ENCODE measurements around the gene GRIN1.
"Not testable (repeated sequence)": the region's sequence is repeated elsewhere in the genome, so short reads cannot be mapped to it uniquely, and the experiment has no call there.

Gene GRIN1

DNA sequence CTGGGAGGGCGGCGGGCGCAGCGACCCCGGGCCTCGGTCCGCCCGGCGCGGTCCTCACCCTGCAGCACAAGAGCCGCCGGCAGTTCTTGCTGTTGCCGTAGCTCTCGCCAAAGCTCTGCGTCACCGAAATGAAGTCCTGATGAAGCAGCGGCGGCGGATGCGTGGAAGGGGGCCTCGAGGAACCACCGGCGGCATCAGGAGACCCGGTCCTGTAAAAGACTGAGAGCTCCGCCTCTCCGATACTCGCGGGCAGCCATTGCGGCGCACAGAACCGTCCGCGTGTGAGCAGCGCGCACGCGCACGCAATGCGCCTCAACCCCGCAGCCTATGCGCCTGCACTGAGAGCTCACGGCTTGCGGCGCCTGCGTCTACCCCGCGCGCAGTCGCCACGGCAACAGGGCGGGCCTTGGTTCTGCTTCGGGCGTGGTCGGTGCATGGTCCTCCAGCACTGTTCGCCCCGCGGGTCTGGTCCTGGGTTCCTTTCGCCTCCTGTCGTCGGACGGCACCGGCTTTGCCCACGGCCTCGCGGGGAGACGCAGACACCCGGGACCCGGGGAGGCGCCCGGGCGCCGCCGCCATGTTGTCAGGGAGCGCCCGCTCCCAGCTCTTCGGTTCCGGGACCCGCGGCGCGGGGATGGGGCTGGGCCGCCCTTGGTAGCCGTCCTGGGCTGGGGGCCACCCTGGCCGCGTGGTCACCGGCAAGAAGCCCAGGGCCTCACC, 9.3 kb upstream of the GRIN1 start:
- DNase-seq = peak; percentile 64

DNA sequence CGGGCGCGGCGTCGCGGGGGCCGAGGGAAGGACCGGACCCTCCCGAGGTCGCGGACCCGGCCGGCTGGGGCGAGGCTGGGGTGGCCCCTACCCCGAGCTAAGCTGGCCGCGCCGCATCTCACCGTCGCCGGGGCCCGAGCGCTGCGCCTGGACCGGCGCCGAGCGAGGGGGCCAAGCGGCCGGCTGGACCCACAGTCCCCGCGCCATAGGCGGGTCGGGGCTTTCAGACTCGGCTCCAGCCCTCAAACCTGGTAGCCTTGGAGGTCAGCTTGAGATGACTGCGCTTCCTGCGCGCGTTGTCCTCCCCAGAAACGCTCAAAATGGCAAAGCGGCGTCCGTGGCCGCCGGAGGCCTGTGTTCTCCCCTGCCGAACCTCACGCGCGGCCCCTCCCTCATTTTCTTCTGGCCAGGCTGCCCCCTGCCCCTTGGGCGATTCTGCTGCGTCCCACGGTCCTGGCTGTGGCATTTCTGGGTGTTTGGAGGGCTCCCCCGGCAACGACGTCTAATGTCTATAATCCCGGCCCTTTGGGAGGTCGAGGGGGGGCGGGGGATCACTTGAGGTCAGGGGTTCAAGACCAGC, 8.7 kb upstream of the GRIN1 start:
- DNase-seq = no peak

DNA sequence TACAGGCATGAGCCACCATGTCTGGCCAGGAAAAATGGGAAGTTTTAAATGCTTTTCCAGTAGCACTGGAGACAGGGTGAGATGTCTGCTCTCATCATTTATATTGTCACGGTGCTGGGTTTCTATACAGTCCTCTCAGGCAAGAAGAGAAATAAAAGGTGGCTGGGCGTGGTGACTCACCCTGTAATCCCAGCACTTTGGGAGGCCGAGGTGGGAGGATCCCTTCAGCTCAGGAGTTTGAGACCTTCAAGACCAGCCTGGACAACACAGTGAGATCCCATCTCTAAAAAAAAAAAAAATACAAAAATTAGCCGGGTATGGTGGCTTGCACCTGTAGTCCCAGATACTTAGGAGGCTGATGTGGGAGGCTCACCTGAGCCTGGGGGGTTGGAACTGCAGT, 4.8 kb upstream of the GRIN1 start:
- DNase-seq = no peak

DNA sequence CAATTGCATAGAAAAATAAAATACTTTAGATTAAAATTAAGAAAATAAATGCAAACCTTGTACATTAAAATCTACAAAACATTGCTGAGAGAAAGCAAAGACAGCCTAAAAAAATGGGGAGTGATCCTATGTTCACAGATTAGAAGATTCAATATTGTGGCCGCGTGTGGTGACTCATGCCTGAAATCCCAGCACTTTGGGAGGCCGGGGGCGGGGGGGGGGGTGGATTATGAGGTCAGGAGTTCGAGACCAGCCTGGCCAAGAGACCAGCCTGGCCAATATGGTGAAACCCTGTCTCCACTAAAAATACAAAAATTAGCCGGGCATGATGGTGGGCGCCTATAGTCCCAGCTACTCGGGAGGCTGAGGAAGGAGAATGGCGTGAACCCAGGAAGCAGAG, 3.8 kb upstream of the GRIN1 start:
- not testable (repeated sequence) for DNase-seq

DNA sequence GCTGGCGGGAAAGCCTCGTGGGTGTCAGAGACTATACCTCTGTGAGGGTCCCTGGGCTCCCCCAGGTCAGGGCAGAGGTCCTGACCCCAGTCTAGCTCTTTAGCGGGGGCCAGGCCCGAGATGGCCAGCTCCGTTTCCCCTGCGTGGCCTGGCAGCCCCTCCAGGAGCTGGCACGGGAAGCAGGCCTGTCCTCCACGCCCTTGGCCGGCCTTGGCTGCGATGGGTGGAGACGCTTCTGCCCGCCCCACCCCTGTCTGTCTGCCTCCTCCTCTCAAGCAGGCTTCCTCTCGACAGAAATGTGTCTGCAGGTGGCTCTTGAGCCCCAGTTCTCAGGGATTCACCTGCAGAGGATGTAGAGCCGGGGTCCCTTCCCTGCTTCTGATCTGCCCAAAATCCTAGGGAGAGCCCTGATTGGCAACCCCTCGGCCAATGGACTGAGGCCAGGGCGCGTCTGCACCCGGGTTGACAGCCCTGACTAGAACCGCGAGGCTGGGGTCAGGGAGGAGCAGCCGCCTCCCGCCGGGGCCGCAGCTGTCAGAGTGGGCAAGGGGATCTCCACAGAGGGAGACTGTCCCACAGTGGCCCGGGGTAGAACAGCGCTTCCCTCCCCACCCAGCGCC, 2.6 kb upstream of the GRIN1 start:
- DNase-seq = no peak

DNA sequence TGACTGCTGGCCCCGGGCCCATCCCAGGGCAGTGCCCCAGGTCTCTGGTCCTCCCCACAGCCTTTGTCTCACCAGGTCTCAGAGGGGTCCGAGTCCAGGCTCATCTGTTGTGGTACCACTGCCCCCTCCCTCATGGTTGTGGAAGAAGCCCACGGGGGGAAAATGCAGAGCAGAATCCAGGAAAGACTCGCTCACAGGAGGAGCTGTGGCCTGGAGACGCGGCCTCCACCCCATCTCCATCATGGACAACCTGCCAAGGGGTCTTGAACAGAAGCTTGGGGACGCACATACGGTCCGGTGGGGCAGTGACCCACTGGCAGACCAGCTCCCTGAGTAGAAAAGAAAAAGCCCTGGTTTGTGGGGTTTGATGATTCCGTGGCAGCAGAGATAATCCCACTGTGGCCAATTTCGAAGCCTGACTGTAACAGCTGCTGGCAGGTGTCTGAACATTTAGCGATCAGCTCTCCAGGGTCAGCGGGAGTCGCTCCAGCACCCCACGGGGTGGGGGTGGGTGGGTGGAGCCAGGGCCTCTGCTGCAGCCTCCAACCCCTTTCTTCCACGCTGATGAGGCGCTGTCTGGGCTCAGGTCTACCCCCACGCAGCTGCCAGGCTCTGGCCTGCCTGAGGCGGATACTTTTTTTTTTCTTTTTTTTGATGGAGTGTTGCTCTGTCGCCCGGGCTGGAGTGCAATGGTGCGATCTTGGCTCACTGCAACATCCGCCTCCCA, 1.9 kb upstream of the GRIN1 start:
- DNase-seq = no peak

DNA sequence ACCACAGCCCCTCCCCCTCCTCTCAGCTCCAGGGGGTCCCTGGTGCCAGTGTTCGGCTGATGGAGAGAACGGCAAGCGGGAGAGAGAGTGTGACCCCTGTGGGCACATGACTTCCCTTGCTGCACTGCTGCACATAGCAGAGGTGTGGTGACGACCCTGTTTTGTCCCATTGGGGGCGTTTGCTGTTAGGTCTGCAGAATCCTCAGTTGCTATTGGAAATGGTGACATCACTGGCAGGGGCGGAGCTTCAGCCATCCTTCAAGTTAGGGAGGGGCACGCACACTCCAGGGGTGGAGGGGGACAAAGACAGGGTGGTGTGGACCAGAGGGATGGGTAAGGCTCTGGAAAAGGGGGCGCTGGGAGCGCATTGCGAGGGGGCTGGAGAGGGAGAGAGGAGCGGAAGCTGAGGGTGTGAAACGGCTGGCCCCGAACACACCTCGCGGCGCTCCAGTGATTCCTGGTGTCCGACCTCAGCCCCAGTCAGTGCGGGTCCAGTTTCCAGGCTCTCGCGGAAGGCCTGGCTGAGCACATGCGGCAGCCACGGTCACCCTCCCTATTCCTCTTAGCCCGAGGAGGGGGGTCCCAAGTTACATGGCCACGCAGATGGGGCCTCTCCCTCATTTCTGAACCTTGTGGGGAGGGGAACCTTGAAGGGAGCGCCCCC, 764 bp upstream of the GRIN1 start:
- no peak for DNase-seq

DNA sequence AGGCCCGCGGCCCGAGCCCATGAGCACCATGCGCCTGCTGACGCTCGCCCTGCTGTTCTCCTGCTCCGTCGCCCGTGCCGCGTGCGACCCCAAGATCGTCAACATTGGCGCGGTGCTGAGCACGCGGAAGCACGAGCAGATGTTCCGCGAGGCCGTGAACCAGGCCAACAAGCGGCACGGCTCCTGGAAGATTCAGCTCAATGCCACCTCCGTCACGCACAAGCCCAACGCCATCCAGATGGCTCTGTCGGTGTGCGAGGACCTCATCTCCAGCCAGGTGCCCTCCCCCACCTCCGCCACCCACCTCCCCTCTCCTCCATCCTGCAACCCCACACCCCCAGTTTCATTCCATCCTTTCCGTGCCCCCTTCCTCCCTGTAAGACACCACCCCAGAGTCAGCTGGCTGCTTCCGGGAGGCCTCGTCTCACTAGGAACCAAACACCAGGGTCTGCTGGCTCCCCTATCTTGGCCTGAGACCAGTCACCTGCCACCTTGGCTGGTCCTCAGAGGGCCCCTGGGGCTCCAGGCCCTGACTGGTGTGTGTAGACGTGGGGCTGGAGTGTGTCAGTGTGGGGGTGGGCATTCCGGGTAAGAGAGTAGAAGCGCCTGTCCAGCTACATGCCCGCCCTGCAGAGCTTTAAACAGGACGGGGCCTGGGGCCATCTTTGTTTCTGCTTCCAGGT, 655 bp downstream of the GRIN1 start:
- DNase-seq = no peak

DNA sequence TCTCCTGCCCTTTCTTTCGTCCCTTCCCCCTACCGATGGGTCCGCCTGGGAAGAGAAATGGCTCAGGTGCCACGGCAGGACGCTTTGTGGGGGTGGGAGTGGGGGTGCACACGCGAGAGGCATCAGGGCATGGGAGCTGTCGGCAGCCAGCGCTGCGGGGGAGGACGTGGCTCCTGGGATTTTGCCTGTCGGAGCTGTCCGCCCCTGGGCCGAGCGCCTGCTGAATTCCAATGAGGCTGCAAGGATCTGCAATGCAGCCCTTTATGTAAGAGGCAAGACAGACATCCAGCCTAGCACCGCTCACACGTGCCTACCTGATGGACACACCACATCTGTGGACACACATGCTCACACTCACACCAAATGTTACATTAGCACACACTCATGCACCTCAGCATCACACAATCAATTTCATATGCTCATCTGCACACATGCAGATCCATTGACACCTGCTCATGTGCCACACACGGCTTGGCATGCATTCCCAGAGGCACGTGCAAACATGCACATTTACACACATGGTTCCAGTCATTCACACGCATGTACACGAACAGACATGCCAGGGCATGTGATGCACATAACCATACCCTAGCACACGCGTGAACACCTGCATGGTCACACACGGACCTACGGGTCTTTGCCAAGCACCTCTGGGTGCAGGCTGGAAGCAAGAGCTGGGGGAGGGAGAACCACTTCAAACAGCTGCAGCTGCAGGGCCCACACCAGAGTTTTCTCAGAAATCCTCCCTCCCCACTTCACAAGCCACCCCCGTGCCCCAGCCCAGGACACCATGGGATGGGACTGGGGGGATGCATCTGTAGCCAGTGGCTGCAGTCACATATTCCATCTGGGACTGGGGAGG, 1.4 kb downstream of the GRIN1 start:
- DNase-seq = no peak

DNA sequence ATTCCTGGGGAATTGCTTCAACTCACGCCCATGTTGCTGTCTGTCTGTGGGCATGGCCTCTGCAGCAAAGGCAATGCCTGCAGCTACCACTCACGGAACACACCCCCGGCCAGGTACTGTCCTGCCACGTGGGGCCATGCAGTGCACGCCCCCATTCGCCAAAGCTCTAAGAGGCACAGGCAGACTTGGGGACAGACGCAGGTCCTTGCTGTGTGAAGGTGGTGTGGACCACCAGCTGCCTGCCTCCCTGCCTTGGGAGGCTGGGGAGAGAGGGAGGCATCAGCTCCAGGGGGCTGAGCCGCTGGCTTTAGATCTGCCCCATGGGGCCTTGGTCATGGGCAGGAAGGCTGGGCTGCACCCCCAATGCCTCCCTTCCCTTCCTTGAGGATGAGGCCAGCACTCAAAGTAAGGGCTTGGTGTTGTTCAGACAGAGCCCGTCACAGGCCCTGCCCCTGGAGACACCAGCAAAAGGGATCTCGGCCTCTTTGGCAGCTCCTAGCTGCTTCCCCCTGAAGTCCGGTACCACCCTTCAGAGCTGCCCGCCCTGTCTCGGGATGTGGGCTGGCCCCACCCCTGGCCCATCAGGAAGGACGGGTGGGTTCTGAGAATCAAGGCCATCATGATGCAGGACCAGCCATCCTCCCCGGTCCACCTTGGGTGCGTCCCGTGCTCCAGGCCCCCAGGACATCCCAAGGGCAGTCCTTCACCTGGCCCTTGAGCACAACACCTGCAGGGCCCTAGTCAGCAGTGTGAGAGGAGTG, 2.3 kb downstream of the GRIN1 start:
- no peak for DNase-seq

DNA sequence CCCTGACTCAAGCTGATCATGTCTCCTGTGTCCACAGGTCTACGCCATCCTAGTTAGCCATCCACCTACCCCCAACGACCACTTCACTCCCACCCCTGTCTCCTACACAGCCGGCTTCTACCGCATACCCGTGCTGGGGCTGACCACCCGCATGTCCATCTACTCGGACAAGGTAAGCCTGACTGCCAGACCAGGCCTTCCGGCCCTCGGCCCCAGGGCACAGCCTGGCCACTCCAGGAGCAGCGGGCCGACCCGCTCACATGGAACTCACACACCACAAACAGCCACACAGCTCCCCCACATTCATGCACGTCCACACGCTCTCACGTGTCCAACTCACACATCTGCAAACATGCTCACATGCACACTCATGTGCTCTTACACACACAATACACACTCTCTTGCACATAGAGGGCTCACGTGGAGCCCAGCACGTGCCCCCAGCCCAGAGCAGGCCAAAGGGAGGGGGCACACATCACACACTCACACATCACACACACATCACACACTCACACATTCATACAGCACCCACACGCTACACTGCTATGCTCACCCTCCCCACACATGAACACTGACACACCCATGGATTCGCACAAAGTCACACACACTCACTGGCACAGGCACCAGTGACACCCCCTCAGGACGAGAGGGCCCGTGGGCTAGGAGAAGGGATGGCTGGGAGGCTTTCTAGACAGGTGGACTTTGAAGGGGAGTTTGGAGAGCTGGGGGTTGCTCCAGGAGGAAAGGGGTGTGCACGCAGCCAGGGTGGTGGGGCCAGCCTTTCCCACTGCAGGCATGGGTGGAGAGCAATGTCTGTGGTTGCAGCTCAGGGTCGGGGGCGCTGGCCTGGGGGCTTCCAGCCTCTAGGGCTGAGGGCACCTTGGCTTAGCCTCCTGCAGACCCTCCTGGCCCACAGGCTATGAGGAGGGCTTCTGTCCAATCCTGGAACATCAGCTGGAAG, 3.3 kb downstream of the GRIN1 start:
- DNase-seq = no peak

DNA sequence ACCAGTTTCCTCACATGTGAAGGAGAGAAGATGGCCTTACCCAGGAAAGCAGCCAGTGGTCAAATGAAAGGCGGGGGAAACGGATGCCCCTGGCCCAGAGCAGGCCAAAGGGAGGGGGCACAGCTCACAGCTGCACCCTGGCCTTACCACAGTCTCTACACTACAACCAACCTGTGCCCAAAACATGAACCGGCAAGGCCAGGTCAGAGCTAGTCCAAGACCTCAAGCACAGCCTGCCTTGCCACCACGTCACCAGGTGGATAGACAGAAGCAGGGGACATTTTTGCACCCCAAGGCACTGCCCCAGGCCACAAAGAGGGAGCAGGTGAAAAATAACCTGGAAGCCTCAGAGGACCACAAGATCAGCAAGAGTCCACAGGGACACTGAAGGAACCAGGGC, 4.5 kb downstream of the GRIN1 start:
- DNase-seq = no peak

DNA sequence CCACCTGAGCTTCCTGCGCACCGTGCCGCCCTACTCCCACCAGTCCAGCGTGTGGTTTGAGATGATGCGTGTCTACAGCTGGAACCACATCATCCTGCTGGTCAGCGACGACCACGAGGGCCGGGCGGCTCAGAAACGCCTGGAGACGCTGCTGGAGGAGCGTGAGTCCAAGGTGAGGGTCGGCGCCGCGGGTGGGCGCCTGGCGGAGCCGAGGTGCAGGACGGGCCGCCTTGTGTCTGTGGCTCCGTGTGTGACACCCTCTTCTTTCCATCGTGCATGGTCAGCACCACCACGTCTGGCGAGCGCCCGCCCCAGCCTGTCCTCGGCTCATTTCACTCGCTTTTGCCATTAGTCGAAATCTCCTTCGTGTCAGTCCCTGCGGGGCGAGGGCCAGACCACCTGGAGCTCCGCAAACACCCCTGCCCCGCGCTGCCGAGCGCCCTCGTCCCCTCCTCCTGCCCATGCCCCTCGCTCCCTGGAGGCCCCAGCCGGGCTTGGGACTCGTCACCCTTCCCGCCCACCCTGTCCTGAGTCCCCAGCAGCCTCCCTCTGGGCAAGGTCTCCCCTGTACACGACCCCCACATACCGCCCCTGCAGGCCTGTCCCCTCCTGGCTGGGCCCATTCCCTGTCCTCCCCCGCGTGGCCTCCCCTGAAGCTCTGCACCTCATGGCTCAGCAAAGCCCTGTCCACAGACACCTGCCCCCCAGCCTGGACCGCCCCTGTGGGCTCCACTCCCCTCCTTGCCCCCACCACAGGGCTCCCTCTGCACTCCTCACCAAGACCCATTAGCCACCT, 7.0 kb downstream of the GRIN1 start:
- DNase-seq = no peak

DNA sequence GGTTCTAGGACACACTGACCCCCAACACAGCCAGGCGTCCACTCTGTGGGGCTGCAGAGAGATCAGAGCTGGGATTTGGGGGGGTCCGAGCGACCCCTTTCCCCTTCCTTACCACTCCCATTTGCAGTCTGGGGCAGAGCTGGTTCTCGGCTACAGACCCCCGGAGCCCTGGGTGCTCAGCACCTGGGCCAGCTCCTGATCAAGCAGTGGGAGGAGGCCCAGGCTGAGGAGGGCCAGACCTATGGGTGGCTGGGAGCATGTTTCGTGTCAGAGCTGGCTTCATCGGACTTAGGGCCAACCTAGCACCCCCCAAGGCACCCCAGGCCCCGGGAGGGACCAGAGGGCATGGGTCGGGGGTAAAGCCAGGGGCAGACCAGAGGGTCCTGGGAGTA, 7.6 kb downstream of the GRIN1 start:
- no peak for DNase-seq

DNA sequence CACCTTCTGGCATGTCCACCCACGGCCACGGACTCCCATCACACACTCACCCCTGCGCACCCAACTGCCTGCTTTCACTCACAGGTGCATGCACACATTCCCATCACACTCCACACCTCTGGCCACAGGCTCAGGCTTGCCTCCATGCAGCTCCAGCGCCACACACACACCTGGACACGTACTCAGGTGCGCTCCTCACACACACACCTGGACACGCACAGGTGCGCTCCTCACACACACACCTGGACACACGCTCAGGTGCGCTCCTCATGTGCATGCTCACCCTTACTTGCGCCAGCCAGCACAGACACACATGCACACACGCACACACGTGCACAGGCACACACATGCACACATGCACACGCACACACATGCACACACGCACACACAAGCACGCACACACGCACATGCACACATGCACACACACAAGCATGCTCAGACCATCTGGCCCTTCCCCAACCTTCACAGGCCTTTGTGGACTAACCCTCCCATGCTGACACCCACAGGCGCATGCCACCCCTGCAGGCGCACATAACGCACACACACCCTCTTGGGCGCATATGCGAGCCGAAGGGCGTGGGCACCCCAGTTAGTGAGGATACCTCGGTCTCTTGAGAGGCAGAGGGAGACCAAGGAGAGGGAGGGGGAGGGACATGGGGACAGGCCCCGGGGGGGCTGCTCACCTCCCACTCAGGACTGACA, 8.3 kb downstream of the GRIN1 start:
- DNase-seq = no peak

DNA sequence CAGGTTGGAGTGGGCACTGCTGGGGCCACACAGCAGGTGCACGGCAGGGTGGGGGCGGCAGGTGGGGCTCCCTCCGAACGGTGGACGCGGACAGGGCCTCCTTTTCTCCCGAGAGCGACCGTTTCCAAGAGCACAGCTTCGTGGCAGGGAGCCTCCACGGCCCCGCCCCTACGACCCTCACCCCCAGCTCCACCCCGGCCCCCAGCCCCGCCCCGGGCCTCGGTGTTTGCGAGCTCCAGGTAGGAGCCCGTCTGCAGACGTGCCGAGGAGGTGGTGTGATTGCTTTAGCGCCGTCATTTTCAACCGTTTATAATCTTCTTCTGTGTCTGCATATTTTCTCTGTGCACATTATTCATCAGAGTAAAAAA, 8.8 kb downstream of the GRIN1 start:
- DNase-seq = no peak

DNA sequence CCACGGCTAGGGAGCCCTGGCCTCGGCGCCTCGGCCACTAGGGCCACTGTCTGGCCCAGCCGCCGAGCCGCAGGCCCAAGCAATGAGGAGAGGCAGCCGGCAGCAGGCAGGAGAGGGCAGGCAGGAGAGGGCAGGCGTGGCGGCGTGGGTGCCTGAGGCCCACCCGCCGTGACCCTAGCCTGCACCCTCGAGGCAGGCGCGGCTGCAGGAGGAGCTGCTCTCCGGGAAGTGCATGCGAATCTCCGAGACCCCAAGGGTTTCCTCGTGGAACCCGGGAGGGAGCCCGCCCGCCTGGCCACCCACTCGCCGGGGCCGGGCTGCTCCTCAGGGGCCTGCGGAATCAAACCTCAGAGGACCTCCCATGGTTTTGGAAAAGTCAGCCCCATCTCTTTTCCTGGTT, 9.3 kb downstream of the GRIN1 start:
- DNase-seq = no peak

DNA sequence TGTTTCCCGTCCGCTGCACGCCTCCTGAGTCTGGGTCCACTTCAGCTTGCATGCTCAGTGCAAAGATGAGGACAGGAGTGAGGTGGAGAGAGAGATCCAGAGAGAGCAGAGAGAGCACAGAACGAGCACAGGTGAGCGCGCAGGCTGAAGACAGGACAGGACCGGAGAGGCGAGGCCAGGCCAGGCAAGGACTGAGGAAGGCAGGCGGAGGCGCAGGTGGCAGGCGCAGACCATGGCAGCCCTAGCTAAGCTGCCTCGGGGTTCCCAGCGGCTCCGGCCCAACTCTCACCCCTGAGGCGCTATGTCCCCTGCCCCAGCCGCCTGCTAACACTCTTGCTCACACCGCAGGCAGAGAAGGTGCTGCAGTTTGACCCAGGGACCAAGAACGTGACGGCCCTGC, 9.7 kb downstream of the GRIN1 start:
- no peak for DNase-seq
